Liver (tissue), 3 donors: ENCODE data around the gene PLXND1.

Experiments used
- CTCF ChIP-seq: fragments of 150-350 bp; IDR thresholded peaks from 2 replicates; pipeline ENCODE4 v1.5.1; 2017; ENCODE audit warnings: improper control_type of control experiment, low read depth, low read length; ENCODE audit not compliant: missing input control
- GABPA ChIP-seq, 2 donors: IDR thresholded peaks in 1 of 2; conservative IDR thresholded peaks in 1 of 2; 2 replicates each; pipeline ENCODE4 v1.6.1; 2016; ENCODE audit warnings: antibody characterized with exemption in 2 of 2, mild to moderate bottlenecking in 1 of 2, moderate library complexity in 1 of 2
- HNF4A ChIP-seq, 2 donors: conservative IDR thresholded peaks; 2 replicates each; pipeline ENCODE4 v1.6.1; 2016; ENCODE audit warnings: antibody characterized with exemption in 2 of 2, mild to moderate bottlenecking in 2 of 2
- HNF4G ChIP-seq: IDR thresholded peaks from 2 replicates; pipeline ENCODE4 v1.6.1; 2016; ENCODE audit warnings: antibody characterized with exemption
- JUND ChIP-seq, 2 donors: IDR thresholded peaks; 2 replicates each; pipeline ENCODE4 v1.6.1; 2016; ENCODE audit warnings: antibody characterized with exemption in 2 of 2
- MAX ChIP-seq: IDR thresholded peaks from 2 replicates; pipeline ENCODE4 v1.6.1; 2016; ENCODE audit warnings: antibody characterized with exemption
- RAD21 ChIP-seq, 2 donors: IDR thresholded peaks; 2 replicates each; pipeline ENCODE4 v1.6.1; 2016; ENCODE audit warnings: antibody characterized with exemption in 2 of 2, mild to moderate bottlenecking in 2 of 2
- REST ChIP-seq: IDR thresholded peaks from 2 replicates; pipeline ENCODE4 v1.6.1; 2016; ENCODE audit warnings: antibody characterized with exemption, mild to moderate bottlenecking
- RXRA ChIP-seq, 2 donors: IDR thresholded peaks; 2 replicates each; pipeline ENCODE4 v1.6.1; 2017 to 2018; ENCODE audit warnings: antibody characterized with exemption in 2 of 2, mild to moderate bottlenecking in 1 of 2
- SP1 ChIP-seq: IDR thresholded peaks from 2 replicates; pipeline ENCODE4 v1.6.1; 2018; ENCODE audit warnings: antibody characterized with exemption, mild to moderate bottlenecking
- TAF1 ChIP-seq: conservative IDR thresholded peaks from 2 replicates; pipeline ENCODE4 v1.6.1; 2016; ENCODE audit warnings: antibody characterized with exemption, mild to moderate bottlenecking
- YY1 ChIP-seq: IDR thresholded peaks from 2 replicates; pipeline ENCODE4 v1.6.1; 2016; ENCODE audit warnings: antibody characterized with exemption, mild to moderate bottlenecking
- donor health status: healthy.
- donor health status: healthy.

GRCh38 chr3:129615751-129616281 lies 9.3 kb upstream of the PLXND1 start:
- TF ChIP-seq MAX: no peak
- TF ChIP-seq CTCF: no peak
- TF ChIP-seq RAD21 (IDR thresholded peaks at IDR 0.05): no peak
- TF ChIP-seq RXRA (IDR thresholded peaks at IDR 0.05): no peak
- TF ChIP-seq GABPA (IDR thresholded peaks at IDR 0.05 in 1 of 2, conservative IDR thresholded peaks at IDR 0.05 in 1 of 2): no peak
- TF ChIP-seq REST: no peak
- TF ChIP-seq TAF1: no peak
- TF ChIP-seq JUND (IDR thresholded peaks at IDR 0.05): no peak
- TF ChIP-seq YY1: no peak
- TF ChIP-seq SP1: no peak
- TF ChIP-seq HNF4A (conservative IDR thresholded peaks at IDR 0.05): no peak
- TF ChIP-seq HNF4G: no peak
